Central memory CD8-positive, alpha-beta T cell (primary cell): ENCODE results near the gene SH3BP5.

ENCODE experiments used
- ATAC-seq: fragments of 150-1000 bp; cut with Tn5 transposase; replicated peaks from 2 replicates; pipeline ENCODE4 v1.10.0; 2022; ENCODE audit warnings: mild to moderate bottlenecking, moderate FRiP score, moderate number of reproducible peaks; ENCODE audit not compliant: poor library complexity, severe bottlenecking; ENCODE audit errors: extremely low read depth
- DNase-seq, 2 donors: peaks; one replicate each; pipeline ENCODE4 v3.0.0; 2021; ENCODE audit warnings: low spot score in 2 of 2
- H3K27ac Mint-ChIP-seq: one replicate; pipeline ENCODE4 v1.8.0; 2022; ENCODE audit warnings: low read depth, mild to moderate bottlenecking, moderate library complexity, mixed read lengths
- H3K27me3 Mint-ChIP-seq: one replicate; pipeline ENCODE4 v1.8.0; 2022; ENCODE audit warnings: mixed read lengths
- H3K36me3 Mint-ChIP-seq: one replicate; pipeline ENCODE4 v1.8.0; 2022; ENCODE audit warnings: mild to moderate bottlenecking, moderate library complexity, mixed read lengths; ENCODE audit not compliant: insufficient read depth
- H3K4me1 Mint-ChIP-seq: one replicate; pipeline ENCODE4 v1.8.0; 2022; ENCODE audit warnings: mixed read lengths
- H3K4me3 Mint-ChIP-seq: one replicate; pipeline ENCODE4 v1.8.0; 2022; ENCODE audit warnings: mild to moderate bottlenecking, moderate library complexity, mixed read lengths
- H3K9me3 Mint-ChIP-seq: one replicate; pipeline ENCODE4 v1.8.0; 2022; ENCODE audit warnings: mixed read lengths

The SH3BP5 gene

GRCh38 chr3:15221574-15222217 is 110.7 kb downstream of the SH3BP5 start:
- H3K36me3 Mint-ChIP-seq: peaks cover 65% of the 10 kb centered on the region
- peaks cover 19% of the 10 kb centered on the region for H3K4me1 Mint-ChIP-seq
- no peaks in the 10 kb centered on the region for H3K9me3 Mint-ChIP-seq
- H3K27me3 Mint-ChIP-seq: no peaks in the 10 kb centered on the region
- H3K27ac Mint-ChIP-seq: no peak overlapping the region
- no peak for DNase-seq
- ATAC-seq: no peak
- no peak overlapping the region for H3K4me3 Mint-ChIP-seq

- DNase-seq: no peak
- H3K36me3 Mint-ChIP-seq: peaks cover 68% of the 10 kb centered on the region
Observed at GRCh38 chr3:15220661-15221060, 111.7 kb downstream of the SH3BP5 start.

GRCh38 chr3:15220056-15220455 is 112.3 kb downstream of the SH3BP5 start:
- Mint-ChIP-seq H3K4me1 (peaks cover 26% of the 10 kb centered on the region), H3K9me3 (no peaks in the 10 kb centered on the region), H3K27me3 (no peaks in the 10 kb centered on the region), H3K36me3 (peaks cover 68% of the 10 kb centered on the region), H3K27ac (no peak overlapping the region), H3K4me3 (no peak overlapping the region)
- DNase-seq (no peak), ATAC-seq (no peak)

More at GRCh38 chr3:15220661-15221060, 111.7 kb downstream of the SH3BP5 start:
- no peak for ATAC-seq
- Mint-ChIP-seq H3K4me3 (no peak overlapping the region), H3K9me3 (no peaks in the 10 kb centered on the region), H3K4me1 (peaks cover 26% of the 10 kb centered on the region), H3K27ac (no peak overlapping the region), H3K27me3 (no peaks in the 10 kb centered on the region)

- no peak overlapping the region for H3K4me3 Mint-ChIP-seq
- no peaks in the 10 kb centered on the region for H3K27me3 Mint-ChIP-seq
- DNase-seq (no peak), ATAC-seq (no peak)
- H3K9me3 Mint-ChIP-seq: no peaks in the 10 kb centered on the region
- peaks cover 31% of the 10 kb centered on the region for H3K4me1 Mint-ChIP-seq
- H3K36me3 Mint-ChIP-seq: peaks cover 68% of the 10 kb centered on the region
- H3K27ac Mint-ChIP-seq: no peak overlapping the region
Observed at GRCh38 chr3:15218689-15219088, 113.7 kb downstream of the SH3BP5 start.

- Mint-ChIP-seq H3K36me3 (peaks cover 65% of the 10 kb centered on the region), H3K27ac (no peak overlapping the region), H3K4me1 (peaks cover 32% of the 10 kb centered on the region), H3K4me3 (no peak overlapping the region), H3K9me3 (no peaks in the 10 kb centered on the region), H3K27me3 (no peaks in the 10 kb centered on the region)
- DNase-seq (no peak), ATAC-seq (no peak)
Observed at GRCh38 chr3:15217841-15218267, 114.5 kb downstream of the SH3BP5 start.

- Mint-ChIP-seq H3K27ac (no peak overlapping the region), H3K27me3 (no peaks in the 10 kb centered on the region), H3K4me3 (no peak overlapping the region), H3K4me1 (peaks cover 30% of the 10 kb centered on the region), H3K36me3 (peaks cover 67% of the 10 kb centered on the region), H3K9me3 (no peaks in the 10 kb centered on the region)
- DNase-seq (no peak), ATAC-seq (no peak)
Observed at GRCh38 chr3:15217011-15217671, 115.2 kb downstream of the SH3BP5 start.

GRCh38 chr3:15216501-15216900 is 115.9 kb downstream of the SH3BP5 start:
- no peak overlapping the region for H3K4me3 Mint-ChIP-seq
- peaks cover 70% of the 10 kb centered on the region for H3K36me3 Mint-ChIP-seq
- H3K27me3 Mint-ChIP-seq: no peaks in the 10 kb centered on the region
- no peak overlapping the region for H3K27ac Mint-ChIP-seq
- H3K4me1 Mint-ChIP-seq: peaks cover 33% of the 10 kb centered on the region
- ATAC-seq: no peak
- H3K9me3 Mint-ChIP-seq: no peaks in the 10 kb centered on the region
- DNase-seq: no peak

GRCh38 chr3:15215996-15216395 is 116.4 kb downstream of the SH3BP5 start:
- Mint-ChIP-seq H3K4me3 (no peak overlapping the region), H3K4me1 (peaks cover 33% of the 10 kb centered on the region), H3K9me3 (no peaks in the 10 kb centered on the region), H3K27ac (no peak overlapping the region), H3K36me3 (peaks cover 73% of the 10 kb centered on the region), H3K27me3 (no peaks in the 10 kb centered on the region)
- DNase-seq: no peak
- no peak for ATAC-seq

GRCh38 chr3:15214758-15215157 is 117.6 kb downstream of the SH3BP5 start:
- no peaks in the 10 kb centered on the region for H3K9me3 Mint-ChIP-seq
- no peak for DNase-seq
- H3K4me1 Mint-ChIP-seq: peaks cover 33% of the 10 kb centered on the region
- no peak overlapping the region for H3K4me3 Mint-ChIP-seq
- ATAC-seq: no peak
- no peak overlapping the region for H3K27ac Mint-ChIP-seq
- H3K27me3 Mint-ChIP-seq: no peaks in the 10 kb centered on the region
- H3K36me3 Mint-ChIP-seq: peaks cover 65% of the 10 kb centered on the region

- Mint-ChIP-seq H3K4me1 (peaks cover 42% of the 10 kb centered on the region), H3K9me3 (no peaks in the 10 kb centered on the region), H3K27ac (peak overlapping the region; percentile 47), H3K4me3 (no peak overlapping the region), H3K36me3 (peaks cover 44% of the 10 kb centered on the region), H3K27me3 (no peaks in the 10 kb centered on the region)
- DNase-seq: no peak
- no peak for ATAC-seq
Observed at GRCh38 chr3:15211937-15212336, 120.4 kb downstream of the SH3BP5 start.

GRCh38 chr3:15207836-15208504 is 124.4 kb downstream of the SH3BP5 start:
- H3K36me3 Mint-ChIP-seq: peaks cover 23% of the 10 kb centered on the region
- no peaks in the 10 kb centered on the region for H3K9me3 Mint-ChIP-seq
- peak overlapping the region; percentile 90 for H3K27ac Mint-ChIP-seq
- no peaks in the 10 kb centered on the region for H3K27me3 Mint-ChIP-seq
- no peak for ATAC-seq
- no peak for DNase-seq
- peaks cover 40% of the 10 kb centered on the region for H3K4me1 Mint-ChIP-seq
- peak overlapping the region; percentile 87 for H3K4me3 Mint-ChIP-seq

- Mint-ChIP-seq H3K27ac (peak overlapping the region; percentile 90), H3K4me1 (peaks cover 39% of the 10 kb centered on the region), H3K27me3 (no peaks in the 10 kb centered on the region), H3K36me3 (peaks cover 14% of the 10 kb centered on the region), H3K9me3 (no peaks in the 10 kb centered on the region), H3K4me3 (peak overlapping the region; percentile 87)
- ATAC-seq: peak; percentile 16
- DNase-seq: peak in 1 of 2 donors; percentile 11
Observed at GRCh38 chr3:15206662-15207576, 125.5 kb downstream of the SH3BP5 start.
